Epithelial cell of proximal tubule (primary cell): ENCODE measurements around the gene PRKN. TPM values are rescaled to one million over a fixed set of nuclear protein-coding genes. Genes with fewer than 3 reads are reported as not detected.

Source experiments
- DNase-seq: peaks from one replicate; pipeline ENCODE4 v3.0.0-alpha.2; 2011; ENCODE audit warnings: low read depth
- H3K4me3 ChIP-seq: 2 replicates; pipeline ENCODE4 v1.5.1; 2011; ENCODE audit warnings: low read depth, mild to moderate bottlenecking, low read length
- total RNA-seq: library from RNA; depleted of rRNA; stranded (reverse); fragments of >200 nt; gene quantifications from 2 replicates; pipeline ENCODE4 v1.2.3, GENCODE V29; 2015
- TF ChIP-seq, protein P1 (sequence below): conservative IDR thresholded peaks from 2 replicates; pipeline ENCODE4 v1.5.1; 2012; ENCODE audit warnings: low read depth, mild to moderate bottlenecking, low read length

The PRKN gene
- total RNA-seq, 1 donor from 2014 or later: 0.58 TPM

DNA sequence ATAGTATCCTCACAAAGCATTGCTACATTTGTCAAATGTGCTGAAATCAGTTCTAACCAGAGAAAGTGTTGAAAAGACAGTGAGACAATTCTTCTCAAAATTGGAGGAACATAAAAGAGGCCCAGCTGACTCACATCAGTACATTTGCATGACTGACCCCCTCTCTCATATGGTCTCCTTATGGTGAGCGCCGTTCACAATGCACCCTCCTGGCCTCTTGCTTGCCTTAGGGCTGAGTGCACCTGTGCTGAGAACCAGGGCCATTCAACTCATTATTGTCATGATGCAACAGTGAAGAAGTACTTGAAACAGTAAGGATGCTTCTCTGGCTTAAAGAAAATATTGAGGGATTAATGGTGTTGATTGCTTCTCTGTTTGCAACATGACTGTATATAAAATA is 1078.5 kb downstream of the PRKN start:
- no peak overlapping the region for H3K4me3 ChIP-seq
- TF ChIP-seq, protein P1, sequence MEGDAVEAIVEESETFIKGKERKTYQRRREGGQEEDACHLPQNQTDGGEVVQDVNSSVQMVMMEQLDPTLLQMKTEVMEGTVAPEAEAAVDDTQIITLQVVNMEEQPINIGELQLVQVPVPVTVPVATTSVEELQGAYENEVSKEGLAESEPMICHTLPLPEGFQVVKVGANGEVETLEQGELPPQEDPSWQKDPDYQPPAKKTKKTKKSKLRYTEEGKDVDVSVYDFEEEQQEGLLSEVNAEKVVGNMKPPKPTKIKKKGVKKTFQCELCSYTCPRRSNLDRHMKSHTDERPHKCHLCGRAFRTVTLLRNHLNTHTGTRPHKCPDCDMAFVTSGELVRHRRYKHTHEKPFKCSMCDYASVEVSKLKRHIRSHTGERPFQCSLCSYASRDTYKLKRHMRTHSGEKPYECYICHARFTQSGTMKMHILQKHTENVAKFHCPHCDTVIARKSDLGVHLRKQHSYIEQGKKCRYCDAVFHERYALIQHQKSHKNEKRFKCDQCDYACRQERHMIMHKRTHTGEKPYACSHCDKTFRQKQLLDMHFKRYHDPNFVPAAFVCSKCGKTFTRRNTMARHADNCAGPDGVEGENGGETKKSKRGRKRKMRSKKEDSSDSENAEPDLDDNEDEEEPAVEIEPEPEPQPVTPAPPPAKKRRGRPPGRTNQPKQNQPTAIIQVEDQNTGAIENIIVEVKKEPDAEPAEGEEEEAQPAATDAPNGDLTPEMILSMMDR: no peak
- no peak for DNase-seq

GRCh38 chr6:161647234-161647633 is 1080.3 kb downstream of the PRKN start:
- TF ChIP-seq, protein P1: no peak
- no peak for DNase-seq
- no peak overlapping the region for H3K4me3 ChIP-seq

DNA sequence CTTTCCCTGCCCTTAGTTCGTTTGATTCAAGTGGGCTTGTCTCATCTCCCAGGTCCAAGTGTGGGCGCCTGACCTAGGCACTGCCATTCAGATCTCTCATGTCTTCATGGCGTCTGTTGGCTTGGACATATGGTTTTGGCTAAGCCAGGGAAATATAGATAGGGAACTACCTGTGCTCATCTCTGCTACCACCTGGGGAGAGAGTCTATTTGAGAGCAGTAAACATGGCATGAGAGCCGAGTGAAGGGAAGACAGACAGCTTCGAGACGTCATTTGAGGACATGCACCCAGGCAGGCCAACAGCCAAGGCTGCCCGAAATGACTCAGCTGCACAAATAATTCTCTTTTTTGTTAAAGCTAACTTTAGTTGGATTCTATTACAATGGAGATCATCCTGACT is 1083.0 kb downstream of the PRKN start:
- no peak for DNase-seq
- no peak overlapping the region for H3K4me3 ChIP-seq
- TF ChIP-seq, protein P1: no peak

- no peak for DNase-seq
- no peak overlapping the region for H3K4me3 ChIP-seq
- TF ChIP-seq, protein P1: no peak
Observed at GRCh38 chr6:161641175-161641574, 1086.4 kb downstream of the PRKN start.

- no peak for DNase-seq
- TF ChIP-seq, protein P1: no peak
- H3K4me3 ChIP-seq: no peak overlapping the region
Observed at GRCh38 chr6:161639772-161640171, 1087.8 kb downstream of the PRKN start.

DNA sequence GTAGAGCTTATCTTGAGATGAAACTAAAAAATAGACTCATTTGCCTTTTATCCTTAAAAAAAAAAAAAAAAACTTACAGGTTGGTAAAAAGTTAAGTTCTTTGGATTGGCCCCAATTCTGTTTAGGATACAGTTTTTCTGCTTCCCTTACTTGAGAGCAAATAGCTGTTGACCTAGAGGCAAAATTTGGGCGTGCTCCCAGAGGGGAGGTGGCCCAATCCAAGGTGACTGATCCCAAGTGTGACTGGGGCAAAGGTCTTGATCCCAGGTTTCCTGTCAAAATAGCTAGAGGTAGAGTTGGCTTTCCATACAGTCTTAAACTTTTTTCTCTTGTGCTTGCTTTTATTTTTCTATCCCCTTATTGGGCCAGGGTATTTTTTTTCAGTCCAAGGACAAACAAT is 1089.9 kb downstream of the PRKN start:
- TF ChIP-seq, protein P1: no peak
- DNase-seq: no peak
- H3K4me3 ChIP-seq: no peak overlapping the region

GRCh38 chr6:161636882-161637430 is 1090.6 kb downstream of the PRKN start:
- TF ChIP-seq, protein P1: no peak
- no peak overlapping the region for H3K4me3 ChIP-seq
- no peak for DNase-seq
